Measurements from ENCODE around the gene SIK3. TPM values are rescaled to one million over a fixed set of nuclear protein-coding genes. Genes with fewer than 3 reads are reported as not detected.

The SIK3 gene
- total RNA-seq, 1 donor = 25.7 TPM

DNA sequence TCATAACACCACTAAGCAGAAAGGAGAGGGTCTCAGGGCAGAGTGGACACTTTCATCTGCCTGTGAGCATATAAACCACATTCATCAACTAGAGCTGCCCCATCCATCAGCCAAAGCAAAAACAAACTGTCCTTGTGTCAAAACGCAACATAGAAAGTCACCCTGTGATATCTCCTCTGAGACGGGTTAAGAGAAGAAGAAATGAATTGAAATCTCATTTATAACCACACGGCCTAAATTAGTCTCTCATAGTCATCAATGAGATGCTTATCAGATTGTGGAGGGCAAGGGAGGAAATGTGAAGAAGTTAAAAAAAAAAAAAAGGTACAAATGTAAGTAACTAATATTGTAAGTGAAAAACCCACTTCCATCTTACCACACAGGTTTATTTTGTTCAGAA lies 75.7 kb downstream of the SIK3 start:
- Histone ChIP-seq H3K36me3 (ENCODE audit: insufficient read depth, low read length) (no peaks in the 10 kb centered on the region), H3K79me2 (ENCODE audit: insufficient read depth, low read length) (peaks cover 77% of the 10 kb centered on the region), H3K9me3 (ENCODE audit: low read depth, low read length) (no peaks in the 10 kb centered on the region), H3K4me2 (ENCODE audit: insufficient read depth, low read length) (no peak overlapping the region), H2AFZ (ENCODE audit: low read length) (no peak overlapping the region), H4K20me1 (ENCODE audit: insufficient read depth, low read length) (peaks cover 49% of the 10 kb centered on the region), H3K27me3 (ENCODE audit: insufficient read depth, low read length) (no peaks in the 10 kb centered on the region), H3K27ac (ENCODE audit: low read depth, low read length) (no peak overlapping the region), H3K4me3 (ENCODE audit: insufficient read depth, low read length) (no peak overlapping the region), H3K4me1 (ENCODE audit: insufficient read depth, low read length) (peaks cover 15% of the 10 kb centered on the region)
- no peak for DNase-seq (ENCODE audit: insufficient read length, low spot score, missing footprints)
- TF ChIP-seq, protein P1, sequence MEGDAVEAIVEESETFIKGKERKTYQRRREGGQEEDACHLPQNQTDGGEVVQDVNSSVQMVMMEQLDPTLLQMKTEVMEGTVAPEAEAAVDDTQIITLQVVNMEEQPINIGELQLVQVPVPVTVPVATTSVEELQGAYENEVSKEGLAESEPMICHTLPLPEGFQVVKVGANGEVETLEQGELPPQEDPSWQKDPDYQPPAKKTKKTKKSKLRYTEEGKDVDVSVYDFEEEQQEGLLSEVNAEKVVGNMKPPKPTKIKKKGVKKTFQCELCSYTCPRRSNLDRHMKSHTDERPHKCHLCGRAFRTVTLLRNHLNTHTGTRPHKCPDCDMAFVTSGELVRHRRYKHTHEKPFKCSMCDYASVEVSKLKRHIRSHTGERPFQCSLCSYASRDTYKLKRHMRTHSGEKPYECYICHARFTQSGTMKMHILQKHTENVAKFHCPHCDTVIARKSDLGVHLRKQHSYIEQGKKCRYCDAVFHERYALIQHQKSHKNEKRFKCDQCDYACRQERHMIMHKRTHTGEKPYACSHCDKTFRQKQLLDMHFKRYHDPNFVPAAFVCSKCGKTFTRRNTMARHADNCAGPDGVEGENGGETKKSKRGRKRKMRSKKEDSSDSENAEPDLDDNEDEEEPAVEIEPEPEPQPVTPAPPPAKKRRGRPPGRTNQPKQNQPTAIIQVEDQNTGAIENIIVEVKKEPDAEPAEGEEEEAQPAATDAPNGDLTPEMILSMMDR (IDR thresholded peaks at IDR 0.05; ENCODE audit: extremely low read depth, low read depth, low read length) = no peak

- Histone ChIP-seq H2AFZ (ENCODE audit: low read length) (no peak overlapping the region), H3K27ac (ENCODE audit: low read depth, low read length) (no peak overlapping the region), H3K4me1 (ENCODE audit: insufficient read depth, low read length) (peaks cover 2% of the 10 kb centered on the region), H3K4me3 (ENCODE audit: insufficient read depth, low read length) (no peak overlapping the region), H3K4me2 (ENCODE audit: insufficient read depth, low read length) (no peak overlapping the region), H3K36me3 (ENCODE audit: insufficient read depth, low read length) (no peaks in the 10 kb centered on the region), H4K20me1 (ENCODE audit: insufficient read depth, low read length) (peaks cover 36% of the 10 kb centered on the region), H3K9me3 (ENCODE audit: low read depth, low read length) (no peaks in the 10 kb centered on the region), H3K27me3 (ENCODE audit: insufficient read depth, low read length) (no peaks in the 10 kb centered on the region), H3K79me2 (ENCODE audit: insufficient read depth, low read length) (peaks cover 81% of the 10 kb centered on the region)
- TF ChIP-seq, protein P1 (IDR thresholded peaks at IDR 0.05; ENCODE audit: extremely low read depth, low read depth, low read length) = no peak
- no peak for DNase-seq (ENCODE audit: insufficient read length, low spot score, missing footprints)
These were observed 77.2 kb downstream of the SIK3 start for GRCh38 chr11:117020869-117021564.

GRCh38 chr11:117020287-117020686 lies 77.9 kb downstream of the SIK3 start:
- peaks cover 29% of the 10 kb centered on the region for H4K20me1 ChIP-seq (ENCODE audit: insufficient read depth, low read length)
- no peak overlapping the region for H3K4me2 ChIP-seq (ENCODE audit: insufficient read depth, low read length)

GRCh38 chr11:117019871-117020270 lies 78.4 kb downstream of the SIK3 start:
- TF ChIP-seq, protein P1 (IDR thresholded peaks at IDR 0.05; ENCODE audit: extremely low read depth, low read depth, low read length) = no peak
- no peaks in the 10 kb centered on the region for H3K27me3 ChIP-seq (ENCODE audit: insufficient read depth, low read length)
- no peaks in the 10 kb centered on the region for H3K36me3 ChIP-seq (ENCODE audit: insufficient read depth, low read length)
- no peak overlapping the region for H3K4me3 ChIP-seq (ENCODE audit: insufficient read depth, low read length)
- peaks cover 73% of the 10 kb centered on the region for H3K79me2 ChIP-seq (ENCODE audit: insufficient read depth, low read length)
- peaks cover 25% of the 10 kb centered on the region for H4K20me1 ChIP-seq (ENCODE audit: insufficient read depth, low read length)
- H3K4me2 ChIP-seq (ENCODE audit: insufficient read depth, low read length) = no peak overlapping the region
- H2AFZ ChIP-seq (ENCODE audit: low read length) = no peak overlapping the region
- DNase-seq (ENCODE audit: insufficient read length, low spot score, missing footprints) = no peak
- no peak overlapping the region for H3K27ac ChIP-seq (ENCODE audit: low read depth, low read length)
- no peaks in the 10 kb centered on the region for H3K9me3 ChIP-seq (ENCODE audit: low read depth, low read length)
- H3K4me1 ChIP-seq (ENCODE audit: insufficient read depth, low read length) = no peaks in the 10 kb centered on the region

More at GRCh38 chr11:117020287-117020686, 77.9 kb downstream of the SIK3 start:
- TF ChIP-seq, protein P1 (IDR thresholded peaks at IDR 0.05; ENCODE audit: extremely low read depth, low read depth, low read length) = no peak
- Histone ChIP-seq H3K4me3 (ENCODE audit: insufficient read depth, low read length) (no peak overlapping the region), H3K9me3 (ENCODE audit: low read depth, low read length) (no peaks in the 10 kb centered on the region), H3K27ac (ENCODE audit: low read depth, low read length) (no peak overlapping the region), H2AFZ (ENCODE audit: low read length) (no peak overlapping the region), H3K79me2 (ENCODE audit: insufficient read depth, low read length) (peaks cover 78% of the 10 kb centered on the region), H3K4me1 (ENCODE audit: insufficient read depth, low read length) (no peaks in the 10 kb centered on the region), H3K27me3 (ENCODE audit: insufficient read depth, low read length) (no peaks in the 10 kb centered on the region), H3K36me3 (ENCODE audit: insufficient read depth, low read length) (no peaks in the 10 kb centered on the region)
- no peak for DNase-seq (ENCODE audit: insufficient read length, low spot score, missing footprints)

Measured in osteoblast (primary cell).